Tibial nerve (tissue), 4 donors: ENCODE data around the gene HOXD10. TPM values are rescaled to one million over a fixed set of nuclear protein-coding genes. Genes with fewer than 3 reads are reported as not detected.

Experiments
- DNase-seq, 2 donors: peaks; one replicate each; pipeline ENCODE4 v3.0.0-alpha.2; 2019; ENCODE audit warnings: low spot score in 2 of 2
- H3K27ac ChIP-seq, 4 donors: fragments of 200-600 bp; sonication (generic) in 3 of 4; one replicate each; pipeline ENCODE4 v1.5.1; 2017 to 2019; ENCODE audit warnings: mild to moderate bottlenecking in 1 of 4
- H3K27me3 ChIP-seq, 2 donors: fragments of 200-600 bp; sonication (generic) in 1 of 2; one replicate each; pipeline versions ENCODE4 v1.5.1 to v1.6.0; 2017 to 2019
- H3K36me3 ChIP-seq, 3 donors: fragments of 200-600 bp; sonication (generic); one replicate each; pipeline ENCODE4 v1.5.1; 2018 to 2019
- H3K4me1 ChIP-seq, 4 donors: fragments of 200-600 bp; sonication (generic) in 3 of 4; one replicate each; pipeline ENCODE4 v1.5.1; 2017 to 2019
- H3K4me3 ChIP-seq, 4 donors: fragments of 200-600 bp; sonication (generic) in 3 of 4; one replicate each; pipeline ENCODE4 v1.5.1; 2017 to 2019; ENCODE audit warnings: mild to moderate bottlenecking in 1 of 4, moderate library complexity in 1 of 4
- H3K9me3 ChIP-seq, 4 donors: fragments of 200-600 bp; sonication (generic) in 3 of 4; one replicate each; pipeline ENCODE4 v1.5.1; 2017 to 2019
- CTCF ChIP-seq, 5 experiments: fragments of 200-600 bp in 3 of 5; fragments of 450-650 bp in 2 of 5; sonication (generic) in 3 of 5; IDR thresholded peaks; one replicate each; pipeline ENCODE4 v1.5.1; 2016 to 2019; ENCODE audit warnings: antibody characterized with exemption in 5 of 5, mild to moderate bottlenecking in 3 of 5, moderate library complexity in 2 of 5
- EP300 ChIP-seq, 2 donors: sonication (generic); formaldehyde crosslinking; IDR thresholded peaks; one replicate each; pipeline ENCODE4 v1.6.1; 2017; ENCODE audit warnings: antibody characterized with exemption in 2 of 2, mild to moderate bottlenecking in 1 of 2
- POLR2A ChIP-seq, 2 donors: fragments of 450-650 bp; IDR thresholded peaks; one replicate each; pipeline ENCODE4 v1.6.1; 2017; ENCODE audit warnings: antibody characterized with exemption in 2 of 2, mild to moderate bottlenecking in 2 of 2, moderate library complexity in 2 of 2
- WGBS, 2 donors: methylation state at CpG; one replicate each; pipeline ENCODE4 v1.1.5; 2018; 5-methylcytosine and 5-hydroxymethylcytosine counted together
- total RNA-seq, 4 donors: library from RNA; depleted of rRNA; stranded (reverse); fragments of >200 nt; gene quantifications; one replicate each; pipeline ENCODE4 v1.1.0, GENCODE V29; 2016

Gene HOXD10
- total RNA-seq, 4 donors from 2014 or later: 0.39 to 2.1 (median 1.1) TPM

DNA sequence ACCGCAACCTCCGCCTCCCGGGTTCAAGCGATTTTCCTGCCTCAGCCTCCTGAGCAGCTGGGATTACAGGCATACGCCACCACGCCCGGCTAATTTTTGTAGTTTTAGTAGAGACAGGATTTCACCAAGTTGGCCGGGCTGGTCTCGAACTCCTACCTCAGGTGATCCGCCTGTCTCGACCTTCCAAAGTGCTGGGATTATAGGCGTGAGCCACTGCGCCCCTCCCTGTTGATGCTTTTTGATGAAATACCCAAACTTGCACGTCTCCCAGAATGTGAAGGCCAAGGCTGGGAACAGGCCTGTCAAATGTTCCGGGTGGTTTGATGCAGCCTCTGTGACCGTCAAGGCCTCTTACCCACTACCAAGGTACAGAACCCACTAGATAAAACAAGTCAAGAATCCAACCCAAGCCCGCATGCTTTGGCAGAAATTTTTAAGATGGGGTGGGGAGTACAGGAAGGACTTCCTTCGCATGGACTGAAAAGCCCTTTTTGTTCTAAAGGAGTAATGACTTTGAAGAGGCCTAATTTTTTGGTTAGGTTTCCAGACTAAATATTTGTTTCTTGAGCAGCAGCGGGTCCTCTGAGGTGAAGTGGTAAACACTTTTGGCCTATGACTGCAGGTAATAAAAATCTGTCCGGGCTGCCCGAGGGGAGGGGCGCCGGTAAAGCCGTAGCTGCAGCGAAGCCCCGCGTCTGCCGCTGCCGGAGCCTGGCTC lies 29.1 kb upstream of the HOXD10 start:
- no peaks in the 10 kb centered on the region for H3K9me3 ChIP-seq
- peak overlapping the region in 1 of 4 donors; percentile 35 for H3K4me3 ChIP-seq
- no peak for DNase-seq
- WGBS, 2 donors: 45 to 52% methylated on average over 27 to 29 of the region's 29 CpGs
- no peak for TF ChIP-seq EP300 (IDR thresholded peaks at IDR 0.05)
- no peak for TF ChIP-seq CTCF (IDR thresholded peaks at IDR 0.05)
- TF ChIP-seq POLR2A (IDR thresholded peaks at IDR 0.05): no peak
- H3K27me3 ChIP-seq: peaks cover 12 to 100% of the 10 kb centered on the region in 2 donors
- H3K27ac ChIP-seq: no peak overlapping the region
- no peaks in the 10 kb centered on the region for H3K36me3 ChIP-seq
- peaks cover 0 to 53% (median 16%) of the 10 kb centered on the region in 4 donors for H3K4me1 ChIP-seq

DNA sequence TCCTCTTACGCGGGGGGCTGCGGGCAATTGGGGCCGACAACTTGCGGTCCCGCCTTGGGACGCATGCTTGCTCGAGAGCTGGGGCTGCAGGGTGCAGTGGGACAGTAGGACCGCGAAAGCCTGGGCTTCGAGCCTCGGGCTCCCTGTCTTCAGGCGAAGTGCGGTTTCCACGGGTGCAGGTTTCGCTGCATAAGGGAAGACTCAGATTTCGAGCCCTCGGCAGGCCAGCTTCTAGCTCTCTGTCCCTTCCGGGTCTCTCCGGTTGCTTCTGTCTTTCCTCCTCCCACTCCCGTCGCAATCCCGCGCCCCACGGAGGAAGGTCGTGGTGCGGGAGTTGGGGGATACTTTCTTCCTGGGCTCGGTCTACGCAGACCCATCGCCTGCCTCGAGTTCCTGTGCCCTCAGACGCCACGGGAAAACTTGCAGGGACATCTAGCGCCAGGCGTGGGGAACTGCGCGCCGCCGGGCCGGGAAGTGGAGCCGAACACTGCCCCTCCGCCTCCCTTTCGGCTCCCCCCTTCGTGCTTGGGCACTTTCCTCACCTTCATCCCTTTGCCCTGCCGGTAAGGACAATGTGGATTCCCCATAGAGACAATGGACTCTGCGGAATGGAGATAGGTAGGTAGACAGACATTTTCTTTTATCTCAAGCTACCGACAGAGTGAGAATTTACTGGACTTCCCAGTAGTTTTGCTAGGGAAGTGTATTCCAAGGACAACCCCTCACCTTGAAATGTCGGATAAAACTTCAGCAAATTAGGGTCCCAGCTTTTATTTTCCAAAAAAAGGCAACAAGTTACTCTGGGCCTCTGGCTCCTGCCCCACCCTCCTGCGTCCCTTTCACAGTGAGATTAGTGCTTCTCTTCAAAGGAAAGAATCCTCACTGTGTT lies 28.3 kb upstream of the HOXD10 start:
- Histone ChIP-seq H3K4me1 (peaks cover 0 to 53% (median 20%) of the 10 kb centered on the region in 4 donors), H3K36me3 (no peaks in the 10 kb centered on the region), H3K9me3 (no peaks in the 10 kb centered on the region), H3K27me3 (peaks cover 8 to 98% of the 10 kb centered on the region in 2 donors), H3K4me3 (peak overlapping the region in 1 of 4 donors; percentile 35), H3K27ac (no peak overlapping the region)
- DNase-seq: peak in 1 of 2 donors; percentile 36
- 5 to 11% methylated on average over 34 to 38 of the region's 49 CpGs for WGBS, 2 donors
- TF ChIP-seq CTCF (IDR thresholded peaks at IDR 0.05) (peak; percentile 53 to 83 (median 65)), EP300 (IDR thresholded peaks at IDR 0.05) (no peak), POLR2A (IDR thresholded peaks at IDR 0.05) (no peak)

DNA sequence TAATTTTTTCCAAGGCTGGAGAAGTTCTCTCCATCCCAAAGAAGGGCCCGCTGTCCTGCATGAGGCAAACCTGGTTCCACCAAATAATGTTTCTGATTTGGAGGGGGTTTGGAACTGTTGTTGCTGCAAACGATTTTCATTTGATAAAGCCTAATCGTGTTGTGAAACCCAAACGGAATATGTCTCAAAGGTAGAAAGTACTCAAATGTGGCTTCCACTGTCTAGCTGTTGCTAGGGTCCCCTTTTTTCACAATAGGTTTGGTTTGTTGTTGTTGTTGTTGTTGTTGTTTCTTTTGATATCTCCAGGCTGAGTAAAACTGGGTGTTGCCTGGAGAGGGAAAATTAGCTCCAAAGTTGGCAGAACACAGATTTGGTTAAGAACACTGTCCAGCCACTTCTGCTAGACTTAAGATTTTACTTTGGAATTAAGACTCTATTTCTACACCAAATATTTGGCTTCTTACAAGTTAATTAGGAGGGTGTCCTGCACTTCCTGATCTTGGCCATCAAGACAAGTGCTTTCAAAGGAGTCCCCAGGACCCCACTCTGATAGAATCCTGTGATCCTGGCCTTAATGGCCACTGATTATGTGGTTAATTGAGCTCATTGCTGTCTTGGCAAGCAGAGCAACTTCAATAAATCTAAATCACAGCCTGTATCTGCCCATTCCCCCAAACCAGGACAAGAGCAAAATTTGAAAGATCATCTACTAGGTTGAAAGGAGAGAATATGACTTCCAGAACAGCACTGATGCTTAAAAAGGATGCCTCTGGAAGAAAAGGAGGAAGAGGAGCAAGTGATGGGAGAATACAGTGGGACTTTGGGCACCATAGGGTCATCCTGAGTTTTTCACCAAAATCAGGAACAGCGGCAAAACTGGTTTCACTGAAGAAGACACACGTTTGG lies 27.4 kb upstream of the HOXD10 start:
- peaks cover 0 to 51% (median 23%) of the 10 kb centered on the region in 4 donors for H3K4me1 ChIP-seq
- H3K9me3 ChIP-seq: no peaks in the 10 kb centered on the region
- H3K27ac ChIP-seq: no peak overlapping the region
- no peak for DNase-seq
- peaks cover 7 to 98% of the 10 kb centered on the region in 2 donors for H3K27me3 ChIP-seq
- WGBS, 2 donors: 15 to 16% methylated on average over 6 of the region's 6 CpGs
- TF ChIP-seq EP300 (IDR thresholded peaks at IDR 0.05) (no peak), POLR2A (IDR thresholded peaks at IDR 0.05) (no peak), CTCF (IDR thresholded peaks at IDR 0.05) (no peak)
- H3K36me3 ChIP-seq: no peaks in the 10 kb centered on the region
- H3K4me3 ChIP-seq: no peak overlapping the region

DNA sequence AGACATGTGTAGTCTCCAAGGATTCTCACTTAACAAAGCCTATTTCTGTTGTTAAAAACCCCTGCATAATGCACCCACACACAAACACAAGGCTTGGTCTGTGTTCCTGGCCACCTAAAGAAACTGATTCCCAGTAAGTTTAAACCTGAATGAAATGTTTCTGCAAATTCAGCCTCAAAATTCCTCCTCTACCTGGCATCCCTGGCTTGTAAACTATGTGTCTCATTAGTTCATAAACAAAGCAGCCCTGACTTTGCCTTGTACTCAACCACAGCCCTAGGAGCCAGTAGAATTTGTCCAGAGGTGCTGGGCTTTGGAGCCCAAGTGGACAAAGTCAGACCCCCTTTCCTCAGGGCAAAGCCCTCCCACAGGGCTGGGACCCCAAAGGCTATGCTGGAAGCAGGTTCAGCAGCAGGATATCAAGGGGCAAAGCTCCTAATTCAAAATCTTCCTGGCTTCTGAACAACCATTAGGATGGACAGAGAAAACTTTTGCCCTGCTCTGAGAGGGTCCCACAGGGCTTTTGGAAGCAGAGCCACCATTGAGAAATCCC lies 26.7 kb upstream of the HOXD10 start:
- no peaks in the 10 kb centered on the region for H3K9me3 ChIP-seq
- H3K4me1 ChIP-seq: peaks cover 0 to 46% (median 22%) of the 10 kb centered on the region in 4 donors
- H3K27ac ChIP-seq: no peak overlapping the region
- H3K4me3 ChIP-seq: no peak overlapping the region
- no peaks in the 10 kb centered on the region for H3K36me3 ChIP-seq
- H3K27me3 ChIP-seq: peaks cover 3 to 98% of the 10 kb centered on the region in 2 donors
- TF ChIP-seq POLR2A (IDR thresholded peaks at IDR 0.05) (no peak), EP300 (IDR thresholded peaks at IDR 0.05) (no peak), CTCF (IDR thresholded peaks at IDR 0.05) (no peak)
- DNase-seq: no peak
